OCI-LY7 (cell line): Measurements from ENCODE around the gene ASCC2. TPM values are rescaled to one million over a fixed set of nuclear protein-coding genes. Genes with fewer than 3 reads are reported as not detected.

Source experiments
- BruUV-seq: library from RNA; stranded (reverse); fragments of 400-500 nt; replicated peaks from 2 replicates; lab custom pipeline; 2021; lab: Mats Ljungman, UMichigan
- CTCF ChIA-PET: fragments of 300-600 bp; sonication (Branson Sonifier 250); formaldehyde crosslinking; loops from one replicate; lab custom pipeline; 2022; ENCODE audit warnings: antibody characterized with exemption; ENCODE audit not compliant: unreplicated experiment; lab: Charles Lee
- POLR2A ChIA-PET: fragments of 300-600 bp; sonication (Branson Sonifier 250); formaldehyde crosslinking; loops from one replicate; lab custom pipeline; 2022; ENCODE audit warnings: antibody characterized with exemption; lab: Charles Lee
- DNase-seq: peaks from one replicate; pipeline ENCODE4 v3.0.0-alpha.2; 2015; ENCODE audit warnings: low spot score
- H2AFZ ChIP-seq: fragments of 200-600 bp; sonication (generic), shearing (Covaris generic); 2 replicates; pipeline ENCODE4 v1.6.1; 2014; ENCODE audit warnings: mild to moderate bottlenecking, antibody characterized with exemption, low read length, moderate library complexity
- H3K27ac ChIP-seq: fragments of 200-600 bp; sonication (generic); 2 replicates; pipeline ENCODE4 v1.5.1; 2014; ENCODE audit warnings: mixed run types, low read depth, mild to moderate bottlenecking, moderate library complexity, low read length, inconsistent platforms; ENCODE audit not compliant: poor library complexity, severe bottlenecking
- H3K36me3 ChIP-seq: fragments of 200-600 bp; sonication (generic); 2 replicates; pipeline ENCODE4 v1.6.1; 2014; ENCODE audit warnings: mild to moderate bottlenecking, antibody characterized with exemption, low read length, moderate library complexity, mixed read lengths; ENCODE audit not compliant: insufficient read depth
- H3K4me1 ChIP-seq: fragments of 200-600 bp; sonication (generic); 2 replicates; pipeline ENCODE4 v1.5.1; 2014; ENCODE audit warnings: mild to moderate bottlenecking, low read length; ENCODE audit not compliant: insufficient read depth, poor library complexity, severe bottlenecking
- H3K4me2 ChIP-seq: fragments of 200-600 bp; sonication (generic); 2 replicates; pipeline ENCODE4 v1.6.1; 2014; ENCODE audit warnings: mild to moderate bottlenecking, low read length
- H3K4me3 ChIP-seq: fragments of 200-600 bp; sonication (generic); 2 replicates; pipeline ENCODE4 v1.5.1; 2014; ENCODE audit warnings: mild to moderate bottlenecking, low read depth, low read length; ENCODE audit not compliant: poor library complexity, severe bottlenecking
- H3K79me2 ChIP-seq: fragments of 200-600 bp; sonication (generic); 2 replicates; pipeline ENCODE4 v1.6.1; 2016; ENCODE audit warnings: low read depth, mild to moderate bottlenecking, low read length, moderate library complexity, mixed read lengths; ENCODE audit not compliant: insufficient read depth
- H3K9me2 ChIP-seq: fragments of 200-600 bp; sonication (generic); 2 replicates; pipeline ENCODE4 v1.6.1; 2016; ENCODE audit warnings: mild to moderate bottlenecking, low read length, mixed read lengths; ENCODE audit not compliant: insufficient read depth
- H3K9me3 ChIP-seq: fragments of 200-600 bp; sonication (generic); 2 replicates; pipeline ENCODE4 v1.6.1; 2014; ENCODE audit warnings: mild to moderate bottlenecking, mixed run types, low read length, mixed read lengths
- H4K20me1 ChIP-seq: fragments of 200-600 bp; sonication (generic); 2 replicates; pipeline ENCODE4 v1.6.1; 2014; ENCODE audit warnings: mild to moderate bottlenecking, antibody characterized with exemption, low read length, moderate library complexity, mixed read lengths; ENCODE audit not compliant: insufficient read depth
- CTCF ChIP-seq: fragments of 200-600 bp; sonication (generic); conservative IDR thresholded peaks from 2 replicates; pipeline ENCODE4 v1.5.1; 2014; ENCODE audit warnings: mild to moderate bottlenecking, antibody characterized with exemption, low read length, moderate library complexity, mixed read lengths
- EZH2phosphoT487 ChIP-seq: fragments of 200-600 bp; sonication (generic); IDR thresholded peaks from 2 replicates; pipeline ENCODE4 v1.6.1; 2018; ENCODE audit warnings: low read depth, borderline replicate concordance, mild to moderate bottlenecking, mixed run types, antibody characterized with exemption, low read length, moderate library complexity, mixed read lengths
- intact Hi-C: fragments of 100-400 bp; cut with micrococcal nuclease; formaldehyde crosslinking; loops from one replicate; pipeline ENCODE4 v1.10.0; 2022; ENCODE audit not compliant: unreplicated experiment
- total RNA-seq, 2 experiments: library from RNA; depleted of rRNA in 1 of 2; stranded (reverse); fragments of >200 nt in 1 of 2; shearing (Covaris generic) in 1 of 2; gene quantifications; 2 replicates each; pipeline ENCODE4 v1.2.3, GENCODE V29; 2014 to 2022

The ASCC2 gene
- total RNA-seq, 2 experiments from 2014 or later = 40.2 to 68.8 TPM

DNA sequence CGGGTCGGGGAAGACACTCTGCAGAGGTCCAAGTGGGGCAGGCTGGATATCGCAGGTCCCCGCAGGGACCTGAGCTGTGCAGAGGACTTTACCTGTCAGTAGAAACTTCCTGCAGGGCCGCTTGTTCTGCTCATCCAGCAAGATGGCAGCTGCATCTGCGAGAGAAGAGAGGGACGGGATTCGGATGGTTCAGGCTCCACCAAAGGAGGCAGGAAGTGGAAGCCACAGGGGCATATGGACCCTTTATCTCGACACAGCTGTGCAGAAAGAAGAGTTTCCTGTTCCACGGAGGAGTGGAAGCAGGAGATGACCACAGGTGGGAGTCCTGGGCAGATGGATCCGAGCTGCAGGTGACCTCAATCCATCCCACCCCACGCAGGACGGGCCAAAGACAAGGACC is 95.7 kb downstream of the ASCC2 start:
- ChIA-PET CTCF (no interaction called here), POLR2A (no interaction called here)
- Histone ChIP-seq H2AFZ (no peak overlapping the region), H3K4me3 (no peak overlapping the region), H3K4me1 (no peaks in the 10 kb centered on the region), H3K9me2 (no peaks in the 10 kb centered on the region), H4K20me1 (no peaks in the 10 kb centered on the region), H3K36me3 (no peaks in the 10 kb centered on the region), H3K9me3 (no peaks in the 10 kb centered on the region), H3K79me2 (no peaks in the 10 kb centered on the region), H3K4me2 (no peak overlapping the region), H3K27ac (no peak overlapping the region)
- intact Hi-C loops = no loop called here
- TF ChIP-seq CTCF = no peak
- no peak for TF ChIP-seq EZH2phosphoT487
- no peak for DNase-seq
- no TSS peak for BruUV-seq

DNA sequence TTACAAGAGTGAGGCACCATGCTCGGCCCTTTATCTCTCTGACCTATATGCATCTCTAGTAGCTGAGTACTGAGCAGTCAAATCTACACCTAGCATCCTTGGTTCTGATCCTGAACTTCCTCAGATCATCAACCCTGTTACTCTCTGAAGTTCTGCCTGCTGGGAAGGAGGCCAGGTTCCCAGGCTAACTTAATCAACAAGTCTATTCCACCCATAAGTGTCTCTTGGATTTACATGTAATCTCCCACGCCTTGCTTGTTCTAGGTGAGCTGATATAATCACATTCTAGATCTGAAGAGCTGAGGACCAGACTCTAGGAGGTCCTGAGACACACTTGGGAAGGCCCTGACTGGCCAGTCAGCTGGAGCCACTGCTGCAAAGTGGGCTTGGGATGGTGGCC is 96.1 kb downstream of the ASCC2 start:
- POLR2A ChIA-PET = no interaction called here

GRCh38 chr22:29740216-29740615 is 97.9 kb downstream of the ASCC2 start:
- POLR2A ChIA-PET = no interaction called here
- DNase-seq = no peak
- Histone ChIP-seq H3K79me2 (no peaks in the 10 kb centered on the region), H2AFZ (no peak overlapping the region), H3K36me3 (no peaks in the 10 kb centered on the region), H3K27ac (no peak overlapping the region), H3K9me3 (no peaks in the 10 kb centered on the region), H3K4me2 (no peak overlapping the region), H3K9me2 (no peaks in the 10 kb centered on the region), H3K4me3 (no peak overlapping the region), H4K20me1 (no peaks in the 10 kb centered on the region), H3K4me1 (no peaks in the 10 kb centered on the region)
- no peak for TF ChIP-seq CTCF
- no peak for TF ChIP-seq EZH2phosphoT487
- intact Hi-C loops = no loop called here
- CTCF ChIA-PET = no interaction called here
- no TSS peak for BruUV-seq

More for the DNA sequence above, 96.1 kb downstream of the ASCC2 start:
- no TSS peak for BruUV-seq
- DNase-seq = no peak
- no peak overlapping the region for H3K4me2 ChIP-seq
- no peak overlapping the region for H3K27ac ChIP-seq
- no peaks in the 10 kb centered on the region for H3K9me2 ChIP-seq
- no peaks in the 10 kb centered on the region for H3K79me2 ChIP-seq
- TF ChIP-seq EZH2phosphoT487 = no peak
- no peak for TF ChIP-seq CTCF
- no peaks in the 10 kb centered on the region for H3K4me1 ChIP-seq
- no peak overlapping the region for H3K4me3 ChIP-seq
- H4K20me1 ChIP-seq = no peaks in the 10 kb centered on the region
- intact Hi-C loops = no loop called here
- H3K9me3 ChIP-seq = no peaks in the 10 kb centered on the region
- H2AFZ ChIP-seq = no peak overlapping the region
- CTCF ChIA-PET = no interaction called here
- no peaks in the 10 kb centered on the region for H3K36me3 ChIP-seq
